Sigmoid colon (tissue), 7 donors: ENCODE results near the gene SUGCT. TPM values are rescaled to one million over a fixed set of nuclear protein-coding genes. Genes with fewer than 3 reads are reported as not detected.

Experiments
- DNase-seq: peaks from one replicate; pipeline ENCODE4 v3.0.0-alpha.2; 2019
- H3K27ac ChIP-seq, 4 donors: fragments of 200-600 bp; sonication (generic); one replicate each; pipeline ENCODE4 v1.5.1; 2016 to 2019; ENCODE audit warnings: mild to moderate bottlenecking in 1 of 4
- H3K27me3 ChIP-seq, 3 donors: fragments of 200-600 bp; sonication (generic); one replicate each; pipeline ENCODE4 v1.5.1; 2019; ENCODE audit warnings: mild to moderate bottlenecking in 1 of 3
- H3K36me3 ChIP-seq, 4 donors: fragments of 200-600 bp; sonication (generic); one replicate each; pipeline ENCODE4 v1.5.1; 2016 to 2019
- H3K4me1 ChIP-seq, 4 donors: fragments of 200-600 bp; sonication (generic); one replicate each; pipeline ENCODE4 v1.5.1; 2017 to 2019
- H3K4me3 ChIP-seq, 4 donors: fragments of 200-600 bp; sonication (generic); one replicate each; pipeline ENCODE4 v1.5.1; 2017 to 2019; ENCODE audit warnings: mild to moderate bottlenecking in 2 of 4, moderate library complexity in 1 of 4
- H3K9me3 ChIP-seq, 4 donors: fragments of 200-600 bp in 3 of 4; sonication (generic) in 3 of 4; one replicate each; pipeline versions ENCODE4 v1.5.1 to v1.6.1; 2013 to 2019
- CTCF ChIP-seq, 4 experiments: fragments of 450-650 bp in 3 of 4; fragments of 200-600 bp in 1 of 4; IDR thresholded peaks; one replicate each; pipeline ENCODE4 v1.5.1; 2016 to 2019; ENCODE audit warnings: antibody characterized with exemption in 4 of 4, mild to moderate bottlenecking in 3 of 4, moderate library complexity in 2 of 4
- EP300 ChIP-seq, 4 donors: sonication (generic); formaldehyde crosslinking; IDR thresholded peaks; one replicate each; pipeline ENCODE4 v1.6.1; 2017; ENCODE audit warnings: antibody characterized with exemption in 4 of 4
- POLR2A ChIP-seq, 2 donors: fragments of 450-650 bp; IDR thresholded peaks; one replicate each; pipeline ENCODE4 v1.6.1; 2016; ENCODE audit warnings: antibody characterized with exemption in 2 of 2, mild to moderate bottlenecking in 2 of 2, moderate library complexity in 2 of 2
- POLR2AphosphoS5 ChIP-seq, 4 donors: sonication (generic); formaldehyde crosslinking; IDR thresholded peaks; one replicate each; pipeline ENCODE4 v1.6.1; 2017; ENCODE audit warnings: antibody characterized with exemption in 4 of 4
- WGBS, 2 donors: extraction: QIAGEN DNeasy Blood & Tissue Kit; methylation state at CpG; one replicate each; pipeline ENCODE4 v1.1.7; 2013; 5-methylcytosine and 5-hydroxymethylcytosine counted together
- intact Hi-C: fragments of 100-400 bp; cut with DNase I; formaldehyde crosslinking; loops from one replicate; pipeline ENCODE4 v1.15.1; 2023
- polyA plus RNA-seq, 3 donors: library from polyadenylated mRNA; stranded (reverse); fragments of 200-250 nt; gene quantifications; one replicate each; pipeline ENCODE4 v1.2.3, GENCODE V29; 2013
- total RNA-seq, 4 donors: library from RNA; depleted of rRNA; stranded (reverse); fragments of >200 nt; gene quantifications; one replicate each; pipeline ENCODE4 v1.1.0, GENCODE V29; 2016
- donor health status: healthy with polysubstance abuse.
- donor health status: Bipolar disorder and iron deficiency.
- donor health status: healthy.

SUGCT gene
- total and polyA plus RNA-seq, 7 donors, result 2.3 to 25.9 (median 6.3) TPM

GRCh38 chr7:40883826-40884225, 749.0 kb downstream of the SUGCT start:
- H3K27ac ChIP-seq, result no peak overlapping the region
- intact Hi-C loops, result no loop called here
- H3K4me1 ChIP-seq, result peaks cover 0 to 9% (median 3%) of the 10 kb centered on the region in 4 donors
- DNase-seq, result no peak
- no peak overlapping the region for H3K4me3 ChIP-seq
- no peak for TF ChIP-seq CTCF (IDR thresholded peaks at IDR 0.05)
- no peak for TF ChIP-seq POLR2A (IDR thresholded peaks at IDR 0.05)
- no peak for TF ChIP-seq EP300 (IDR thresholded peaks at IDR 0.05)
- TF ChIP-seq POLR2AphosphoS5 (IDR thresholded peaks at IDR 0.05), result no peak
- H3K9me3 ChIP-seq, result no peaks in the 10 kb centered on the region
- no peaks in the 10 kb centered on the region for H3K27me3 ChIP-seq
- no peaks in the 10 kb centered on the region for H3K36me3 ChIP-seq

GRCh38 chr7:40884241-40884640, 749.4 kb downstream of the SUGCT start:
- no peak for DNase-seq
- 76 to 97% methylated on average over 3 of the region's 3 CpGs for WGBS, 2 donors
- no peak overlapping the region for H3K27ac ChIP-seq

GRCh38 chr7:40885503-40885902, 750.7 kb downstream of the SUGCT start:
- H3K4me1 ChIP-seq, result peaks cover 0 to 9% (median 3%) of the 10 kb centered on the region in 4 donors
- intact Hi-C loops, result no loop called here
- 59 to 61% methylated on average over 2 of the region's 2 CpGs for WGBS, 2 donors
- no peaks in the 10 kb centered on the region for H3K36me3 ChIP-seq
- no peaks in the 10 kb centered on the region for H3K27me3 ChIP-seq
- DNase-seq, result no peak
- no peak for TF ChIP-seq EP300 (IDR thresholded peaks at IDR 0.05)
- TF ChIP-seq CTCF (IDR thresholded peaks at IDR 0.05), result no peak
- no peak for TF ChIP-seq POLR2AphosphoS5 (IDR thresholded peaks at IDR 0.05)
- TF ChIP-seq POLR2A (IDR thresholded peaks at IDR 0.05), result no peak
- H3K27ac ChIP-seq, result no peak overlapping the region
- H3K4me3 ChIP-seq, result no peak overlapping the region
- H3K9me3 ChIP-seq, result no peaks in the 10 kb centered on the region

More at GRCh38 chr7:40884241-40884640, 749.4 kb downstream of the SUGCT start:
- intact Hi-C loops, result no loop called here
- H3K36me3 ChIP-seq, result no peaks in the 10 kb centered on the region
- no peaks in the 10 kb centered on the region for H3K27me3 ChIP-seq
- no peak overlapping the region for H3K4me3 ChIP-seq
- peaks cover 0 to 9% (median 3%) of the 10 kb centered on the region in 4 donors for H3K4me1 ChIP-seq
- TF ChIP-seq CTCF (IDR thresholded peaks at IDR 0.05) (no peak), POLR2AphosphoS5 (IDR thresholded peaks at IDR 0.05) (no peak), POLR2A (IDR thresholded peaks at IDR 0.05) (no peak), EP300 (IDR thresholded peaks at IDR 0.05) (no peak)
- no peaks in the 10 kb centered on the region for H3K9me3 ChIP-seq

GRCh38 chr7:40887099-40887498, 752.3 kb downstream of the SUGCT start:
- Histone ChIP-seq H3K9me3 (no peaks in the 10 kb centered on the region), H3K36me3 (no peaks in the 10 kb centered on the region), H3K27me3 (no peaks in the 10 kb centered on the region), H3K27ac (no peak overlapping the region), H3K4me3 (no peak overlapping the region), H3K4me1 (peaks cover 0 to 2% (median 0%) of the 10 kb centered on the region in 4 donors)
- no peak for DNase-seq
- intact Hi-C loops, result no loop called here
- TF ChIP-seq POLR2AphosphoS5 (IDR thresholded peaks at IDR 0.05) (no peak), POLR2A (IDR thresholded peaks at IDR 0.05) (no peak), EP300 (IDR thresholded peaks at IDR 0.05) (no peak), CTCF (IDR thresholded peaks at IDR 0.05) (no peak)

- Histone ChIP-seq H3K9me3 (no peaks in the 10 kb centered on the region), H3K36me3 (no peaks in the 10 kb centered on the region), H3K27ac (no peak overlapping the region), H3K4me3 (no peak overlapping the region), H3K4me1 (no peaks in the 10 kb centered on the region), H3K27me3 (no peaks in the 10 kb centered on the region)
- intact Hi-C loops, result no loop called here
- TF ChIP-seq POLR2A (IDR thresholded peaks at IDR 0.05) (no peak), CTCF (IDR thresholded peaks at IDR 0.05) (no peak), EP300 (IDR thresholded peaks at IDR 0.05) (no peak), POLR2AphosphoS5 (IDR thresholded peaks at IDR 0.05) (no peak)
- WGBS, 2 donors, result 16 to 50% methylated on average over 1 of the region's 1 CpG
- no peak for DNase-seq
Measured at GRCh38 chr7:40888499-40888898, 753.7 kb downstream of the SUGCT start.
